ENCODE data around the gene CHST12.

CHST12 gene

DNA sequence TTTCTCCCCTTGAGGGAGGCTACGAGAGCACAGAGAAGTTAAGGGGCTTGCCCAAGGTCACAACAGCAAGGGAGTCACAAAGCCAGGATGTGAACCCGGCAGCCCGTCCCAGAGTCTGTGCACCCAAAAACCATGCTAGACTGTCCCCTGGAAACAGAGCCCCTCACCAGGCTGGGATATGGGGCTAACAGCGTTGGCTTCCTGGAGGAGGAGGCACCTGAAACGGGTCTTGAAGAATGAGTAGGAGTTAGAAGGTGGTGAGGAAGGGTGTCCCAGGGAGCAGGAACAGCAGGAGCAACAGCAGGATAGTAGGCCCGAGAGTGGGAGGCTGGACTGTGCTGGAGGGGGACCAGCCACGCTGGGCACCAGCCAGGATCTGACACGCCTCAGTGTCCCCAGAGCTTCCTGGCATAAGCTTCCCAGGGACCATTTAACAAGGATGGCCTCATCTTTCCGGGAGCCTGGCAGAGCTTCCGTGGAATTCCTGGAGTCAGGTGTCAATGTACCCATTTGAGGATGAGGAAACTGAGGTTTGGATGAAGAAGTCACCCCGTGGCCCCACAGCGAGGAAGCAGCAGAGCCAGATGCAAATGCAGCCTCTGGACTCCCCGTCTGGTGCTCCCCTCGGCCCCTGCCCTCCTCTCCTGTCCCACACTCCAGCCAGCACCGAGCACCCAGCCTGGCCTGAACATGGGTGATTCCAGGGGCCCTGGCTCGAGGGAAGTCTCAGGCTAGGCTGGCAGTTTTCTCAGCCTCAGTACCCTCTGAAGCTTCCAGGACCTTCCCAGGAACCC, 76.1 kb downstream of the CHST12 start:
- no peak for DNase-seq (ENCODE audit: low read depth)

DNA sequence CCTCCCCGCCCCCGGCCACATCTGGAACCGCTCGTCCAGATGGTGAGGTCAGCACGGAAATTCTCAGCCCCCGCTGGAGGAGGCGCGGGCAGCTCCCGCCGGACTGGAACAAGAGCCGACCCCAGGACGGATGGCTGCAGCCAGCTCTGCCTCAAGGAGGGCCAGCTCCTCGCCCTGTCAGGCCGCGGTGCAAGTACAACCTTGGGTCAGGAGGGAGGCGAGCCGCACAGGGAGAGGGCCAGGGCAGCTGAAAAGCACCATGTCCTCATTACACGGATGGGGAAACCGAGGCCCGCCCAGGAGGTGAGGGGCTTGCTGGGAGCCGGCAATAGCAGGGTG, 76.6 kb downstream of the CHST12 start:
- DNase-seq (ENCODE audit: low read depth) = no peak

DNA sequence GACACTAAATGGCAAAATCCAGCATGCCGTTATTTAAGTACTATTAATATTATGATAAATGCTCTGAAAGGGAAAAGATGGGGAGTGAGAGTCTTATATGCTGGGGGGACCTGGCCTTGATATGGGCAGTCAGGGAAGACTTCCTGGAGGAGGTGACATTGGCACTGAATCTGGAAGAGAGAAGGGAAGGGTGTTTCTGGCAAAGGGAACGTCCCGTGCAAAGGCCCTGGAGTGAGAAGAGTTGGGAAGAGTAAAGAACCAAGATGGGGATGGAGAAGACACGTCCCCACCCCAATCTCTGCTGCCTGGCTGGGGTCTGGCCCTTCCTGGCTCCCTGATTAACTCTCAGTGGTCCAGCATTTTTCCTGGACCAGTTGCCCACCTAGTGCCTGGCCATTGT, 77.8 kb downstream of the CHST12 start:
- no peak for DNase-seq (ENCODE audit: low read depth)

DNA sequence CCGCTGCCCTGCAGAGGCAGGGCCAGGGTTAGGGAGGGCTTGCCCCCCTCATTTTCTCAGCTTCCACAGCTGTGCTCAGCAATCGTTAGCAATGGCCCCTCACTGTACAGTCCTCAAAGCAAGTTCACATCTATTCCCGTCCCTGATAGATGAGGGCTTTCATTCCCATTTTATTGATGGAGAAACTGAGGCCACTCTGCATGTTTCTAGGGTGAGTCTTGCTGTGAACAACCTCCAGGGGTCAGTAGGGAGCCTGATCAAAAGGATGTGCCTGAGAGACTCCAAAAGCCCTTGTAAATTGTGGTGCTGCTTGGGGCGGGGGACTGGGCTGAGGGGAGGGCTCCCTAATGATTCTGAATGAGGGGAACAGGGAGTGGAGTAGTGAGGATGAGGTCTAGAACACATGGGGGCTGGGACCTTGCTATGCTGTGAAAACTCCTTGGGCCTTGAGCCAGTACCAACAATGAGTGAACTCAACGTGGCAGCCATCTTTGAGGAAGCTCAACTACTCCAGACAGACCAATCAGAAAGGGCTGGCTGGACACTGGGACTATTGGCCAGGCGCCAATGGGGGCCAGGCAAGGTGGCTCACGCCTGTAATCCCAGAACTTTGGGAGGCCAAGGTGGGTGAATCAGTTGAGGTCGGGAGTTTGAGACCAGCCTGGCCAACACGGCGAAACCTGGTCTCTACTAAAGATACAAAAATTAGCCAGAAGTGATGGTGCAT, 79.5 kb downstream of the CHST12 start:
- no peak for DNase-seq (ENCODE audit: low read depth)

DNA sequence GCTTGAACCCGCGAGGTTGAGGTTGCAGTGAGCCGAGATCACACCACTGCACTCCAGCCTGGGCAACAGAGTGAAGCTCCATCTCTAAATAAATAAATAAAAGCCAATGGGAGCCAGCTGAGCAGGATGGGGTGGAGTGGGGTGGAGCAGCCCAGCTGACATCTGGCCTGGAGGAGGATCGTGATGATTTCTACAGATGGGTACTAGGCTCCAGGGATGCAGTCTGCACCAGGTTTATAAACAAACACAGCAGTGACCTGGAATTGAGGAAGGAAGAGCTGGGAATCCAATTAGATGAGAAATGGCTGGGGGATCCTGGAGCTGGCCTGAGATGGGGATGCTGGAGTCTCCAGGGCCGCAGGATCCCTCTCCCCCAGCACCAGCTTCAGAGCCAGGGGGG, 80.1 kb downstream of the CHST12 start:
- DNase-seq (ENCODE audit: low read depth) = no peak

DNA sequence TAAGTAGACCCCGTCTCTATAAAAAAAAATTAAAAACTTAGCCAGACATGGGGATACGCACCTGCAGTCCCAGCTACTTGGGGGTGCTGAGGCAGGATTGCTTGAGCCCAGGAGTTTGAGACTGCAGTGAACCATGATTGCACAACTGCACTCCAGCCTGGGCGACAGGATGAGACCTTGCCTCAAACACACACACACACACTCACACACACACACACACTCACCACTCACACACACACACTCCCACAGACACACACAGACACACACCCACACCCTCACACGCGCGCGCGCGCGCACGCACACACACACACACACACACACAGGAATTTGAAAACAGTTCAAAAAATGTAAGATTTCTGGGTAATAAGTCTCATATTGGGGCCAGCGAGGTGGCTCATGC, 81.5 kb downstream of the CHST12 start:
- no peak for DNase-seq (ENCODE audit: low read depth)

DNA sequence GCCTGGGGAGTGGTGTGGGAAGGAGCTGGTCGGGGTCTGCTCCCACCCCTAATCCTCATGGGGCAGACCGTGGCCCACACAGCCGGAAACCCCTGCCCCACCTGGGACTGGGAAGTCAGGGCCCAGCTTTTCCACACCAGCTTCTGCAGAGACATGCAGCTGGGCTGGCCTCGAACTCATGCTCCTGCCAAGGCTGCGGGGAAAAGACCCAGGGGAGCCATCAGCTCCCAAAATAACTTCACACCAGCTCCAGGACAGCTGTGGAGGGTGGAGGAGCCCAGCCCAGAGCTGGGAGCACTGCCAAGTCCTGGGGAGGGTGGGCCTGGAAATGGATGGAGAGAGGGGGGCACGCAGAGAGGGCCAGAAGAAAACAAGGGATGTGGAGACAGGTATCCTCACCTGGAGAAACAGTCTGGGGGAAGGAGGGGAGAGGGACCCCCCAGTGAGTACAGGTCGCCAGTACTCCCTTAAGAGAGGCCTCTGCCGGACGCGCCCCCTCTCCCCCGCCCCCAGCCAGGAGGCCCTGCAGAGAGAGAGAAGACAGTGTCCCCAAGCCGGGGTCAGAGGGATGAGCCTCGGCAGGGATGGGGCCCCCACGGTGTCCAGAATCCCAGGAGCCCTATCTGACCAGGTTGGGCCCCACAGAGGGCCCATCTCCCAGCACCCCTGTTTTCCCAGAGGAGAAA, 84.3 kb downstream of the CHST12 start:
- no peak for DNase-seq (ENCODE audit: low read depth)

DNA sequence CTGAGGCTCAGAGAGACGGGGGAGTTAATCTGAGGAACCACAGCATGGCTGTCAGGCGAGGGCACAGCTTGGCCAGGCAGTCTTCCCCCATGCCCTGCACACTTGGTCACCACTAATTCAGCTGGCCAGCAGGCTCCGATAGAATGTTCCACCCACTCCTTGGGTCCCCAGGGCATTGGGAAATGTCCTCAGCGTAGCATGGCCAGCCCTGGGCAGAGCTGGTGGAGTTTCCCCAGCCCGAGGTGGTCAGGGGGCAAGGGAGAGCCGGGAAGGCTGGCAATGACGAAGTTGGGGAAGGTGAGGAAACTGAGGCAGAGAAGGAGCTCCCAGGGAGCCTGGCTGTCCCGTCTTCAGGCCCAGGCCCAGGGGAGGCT, 84.8 kb downstream of the CHST12 start:
- DNase-seq (ENCODE audit: low read depth) = no peak

DNA sequence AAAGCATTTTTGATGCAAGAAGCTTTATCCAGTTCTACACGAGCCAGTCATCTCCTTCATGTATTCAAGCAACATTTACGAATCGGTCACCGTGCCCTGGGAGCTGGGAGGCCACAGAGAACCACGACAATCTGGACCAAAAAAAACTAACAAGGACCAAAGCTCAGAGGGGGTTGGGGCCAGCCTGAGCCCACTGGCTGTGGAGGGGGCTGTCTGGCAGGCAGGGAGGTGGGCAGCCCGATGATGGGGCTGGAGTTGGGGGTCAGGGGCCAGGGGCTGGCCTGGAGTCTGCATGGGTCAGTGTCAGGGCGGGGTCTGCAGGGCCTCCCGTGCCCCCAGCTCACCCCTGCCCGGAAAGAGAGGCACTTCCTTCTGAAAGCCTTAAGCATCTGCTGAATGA, 85.3 kb downstream of the CHST12 start:
- DNase-seq (ENCODE audit: low read depth) = no peak

DNA sequence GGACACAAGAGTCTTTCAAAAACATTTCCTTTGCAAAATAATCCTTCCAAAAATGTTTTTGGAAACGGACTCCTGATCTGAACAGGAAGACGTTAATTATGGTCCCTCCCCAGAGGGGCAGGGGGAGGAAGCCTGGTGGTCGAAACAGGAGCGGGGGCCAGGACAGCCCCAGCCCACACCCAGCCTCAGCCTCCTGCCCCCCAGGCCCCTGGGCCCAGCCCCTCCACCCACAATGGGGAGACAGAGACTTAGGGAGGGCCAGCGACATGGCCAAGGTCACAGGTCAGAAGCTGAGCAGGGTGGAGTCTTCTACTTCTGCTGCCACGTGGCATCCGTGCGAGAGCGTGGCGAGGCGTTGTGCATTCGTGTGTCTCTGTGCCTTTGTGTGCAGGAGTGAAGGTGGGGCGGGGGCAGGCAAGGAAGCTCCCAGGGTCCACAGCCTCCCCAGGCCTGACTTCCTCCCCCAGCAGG, 86.8 kb downstream of the CHST12 start:
- DNase-seq (ENCODE audit: low read depth) = no peak

DNA sequence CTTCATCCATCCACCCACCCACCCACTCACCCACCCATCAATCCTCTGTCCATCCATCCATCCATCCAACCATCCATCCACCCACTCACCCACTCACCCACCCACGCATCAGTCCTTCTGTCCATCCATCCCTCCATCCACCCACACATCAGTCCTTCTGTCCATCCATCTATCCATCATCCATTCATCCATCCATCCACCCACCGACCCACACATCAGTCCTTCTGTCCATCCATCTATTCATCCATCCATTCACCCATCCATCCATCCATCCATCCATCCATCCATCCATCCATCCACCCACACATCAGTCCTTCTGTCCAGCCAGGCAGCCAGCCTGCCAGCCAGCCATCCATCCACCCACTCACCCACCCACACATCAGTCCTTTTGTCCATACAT, 88.6 kb downstream of the CHST12 start:
- DNase-seq (ENCODE audit: low read depth) = no peak

DNA sequence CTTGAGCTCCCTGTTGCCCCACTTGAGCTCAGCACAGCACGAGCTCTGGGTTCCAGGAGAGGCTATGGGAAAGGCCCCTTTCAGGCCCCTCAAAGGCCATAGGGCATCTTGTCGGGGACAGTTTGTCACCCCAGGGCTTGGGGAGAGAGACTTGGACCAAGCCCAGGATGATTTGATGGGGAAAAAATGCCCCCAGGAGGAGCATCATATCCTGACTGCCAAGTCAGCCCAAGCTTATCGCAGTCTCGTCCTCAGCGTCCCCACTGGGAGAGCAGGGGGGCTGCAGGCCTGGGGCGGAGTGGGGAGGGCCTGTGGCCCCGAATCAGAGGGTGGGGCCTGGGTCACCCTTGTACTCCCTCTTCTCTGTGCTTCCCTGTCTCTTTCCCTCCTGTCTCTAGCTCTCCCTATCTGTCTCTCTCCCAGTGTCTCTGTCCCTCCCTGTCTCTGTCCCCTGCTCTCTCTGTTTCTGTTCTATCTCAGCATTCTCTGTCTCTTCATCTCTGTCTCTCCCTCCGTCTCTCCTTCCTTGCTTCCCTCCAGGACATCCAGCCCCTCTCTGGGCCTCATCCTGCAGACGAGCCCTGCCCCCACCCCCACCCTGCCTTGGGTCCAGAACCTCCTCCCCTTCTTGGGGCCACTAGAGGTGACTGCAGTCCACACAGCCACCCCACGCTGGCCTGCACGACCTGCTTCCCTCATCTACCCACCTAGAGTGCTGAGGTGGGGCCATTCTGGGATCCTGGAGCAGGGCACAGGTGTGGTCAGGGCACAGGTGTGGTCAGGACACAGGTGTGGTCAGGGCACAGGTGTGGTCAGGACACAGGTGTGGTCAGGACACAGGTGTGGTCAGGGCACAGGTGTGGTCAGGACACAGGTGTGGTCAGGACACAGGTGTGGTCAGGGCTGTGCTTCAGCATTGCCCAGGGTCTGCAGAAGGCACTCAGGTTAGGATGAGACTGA, 90.1 kb downstream of the CHST12 start:
- no peak for DNase-seq (ENCODE audit: low read depth)

DNA sequence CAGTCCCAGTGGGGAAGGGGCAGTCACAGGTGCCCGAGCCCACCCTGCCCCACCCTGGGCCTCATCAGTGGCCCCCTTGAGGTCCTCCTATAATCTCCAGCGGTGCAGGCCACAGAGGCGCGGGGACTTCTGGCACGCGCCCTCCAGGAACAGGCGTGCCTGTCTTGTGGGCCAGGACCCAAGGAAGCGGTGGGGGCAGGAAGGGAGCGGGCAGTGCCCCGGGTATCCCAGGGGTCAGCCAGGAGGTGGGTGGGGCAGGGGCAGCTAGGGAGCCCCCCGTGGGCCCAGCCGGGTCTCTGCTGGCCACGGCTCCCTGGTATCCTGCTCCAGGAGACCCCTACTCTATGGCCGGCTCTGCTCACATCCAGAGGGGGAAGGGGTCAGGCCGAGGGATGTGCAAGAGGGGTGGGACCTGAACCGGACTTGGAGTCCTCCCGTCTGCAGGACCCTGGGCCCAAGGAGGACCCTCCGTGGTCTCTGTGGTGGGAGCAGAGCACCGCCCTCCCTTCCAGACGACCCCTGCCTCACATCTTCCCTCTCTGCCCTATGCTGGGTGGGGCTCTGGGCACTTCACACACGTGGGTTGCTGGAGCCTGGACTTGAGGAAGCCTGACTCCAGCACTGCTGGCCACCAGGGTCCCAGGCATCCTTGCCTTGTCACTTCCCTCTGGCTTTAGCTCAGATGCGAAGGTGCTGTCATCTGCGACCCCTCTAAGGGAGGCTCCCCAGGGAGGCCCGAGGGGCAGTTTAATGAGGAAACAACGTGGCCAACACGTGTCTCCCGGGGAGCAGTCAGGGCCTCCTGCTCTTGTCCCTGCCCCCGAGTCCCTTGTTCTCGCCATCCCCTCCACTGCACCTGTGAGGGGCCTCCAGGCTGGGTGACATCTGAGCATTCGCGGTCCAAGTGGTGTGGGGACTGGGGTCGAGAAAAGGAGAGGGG, 91.0 kb downstream of the CHST12 start:
- DNase-seq (ENCODE audit: low read depth) = no peak

DNA sequence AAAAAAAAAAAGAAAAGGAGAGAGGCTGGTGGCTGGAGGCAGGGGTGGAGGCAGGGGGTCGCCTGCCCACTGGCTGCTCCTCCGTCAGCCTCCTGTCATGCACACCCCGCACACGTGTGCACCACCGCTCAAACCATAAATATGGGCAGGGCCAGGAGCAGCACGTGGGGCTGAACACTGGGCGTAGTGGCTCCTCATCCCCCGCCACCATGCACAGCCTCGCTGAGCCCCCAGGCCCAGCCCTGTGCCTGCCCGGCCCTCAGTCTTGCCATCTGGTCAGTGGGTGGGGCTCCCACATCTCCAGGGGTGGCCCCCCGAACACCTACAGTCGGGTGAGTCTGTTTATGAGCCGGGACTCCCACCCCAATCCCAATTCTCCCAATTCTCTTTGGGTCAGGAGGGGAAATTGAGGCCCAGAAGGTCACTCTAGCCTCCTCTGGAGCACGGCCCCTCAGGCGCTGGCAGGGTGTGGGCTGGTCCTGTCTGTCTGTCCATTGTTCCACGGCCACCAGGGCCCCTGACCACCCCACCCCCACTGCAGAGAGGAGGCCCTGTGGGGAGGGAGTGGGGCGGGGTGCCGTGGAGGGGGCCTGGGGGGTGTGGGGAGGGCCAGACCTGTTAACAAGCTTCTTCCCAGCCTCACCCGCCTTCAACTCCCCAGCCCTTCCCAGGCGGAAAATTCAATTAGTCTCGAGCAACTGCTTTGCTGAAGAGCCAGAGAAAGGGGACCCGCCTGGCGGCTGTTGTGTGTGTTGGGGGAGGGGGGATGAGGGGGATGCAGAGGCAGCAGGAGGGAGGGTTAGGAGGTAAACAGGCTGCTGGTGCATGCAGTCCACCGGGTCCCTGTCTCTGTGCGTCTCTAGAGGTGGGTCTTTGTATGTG, 92.2 kb downstream of the CHST12 start:
- no peak for DNase-seq (ENCODE audit: low read depth)

DNA sequence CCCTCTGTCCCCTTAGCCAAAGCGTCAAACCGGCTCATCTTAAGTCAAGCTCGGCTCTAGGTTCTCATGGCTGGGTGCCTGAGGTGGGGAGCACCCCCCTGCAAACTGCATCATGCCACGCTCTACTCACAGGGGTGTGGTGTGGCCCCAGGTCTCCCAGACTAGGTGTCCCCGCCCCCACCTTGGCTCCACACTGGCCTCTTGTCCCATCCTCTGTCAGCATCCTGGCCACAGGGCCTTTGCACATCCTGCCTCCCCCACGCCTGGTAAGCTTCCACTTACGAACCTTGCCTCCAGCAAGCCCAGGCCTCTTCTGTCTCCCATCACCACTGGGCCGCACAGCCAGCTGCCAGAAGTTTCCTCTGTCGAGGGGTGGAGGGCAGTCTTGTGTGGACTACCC, 93.0 kb downstream of the CHST12 start:
- DNase-seq (ENCODE audit: low read depth) = no peak

DNA sequence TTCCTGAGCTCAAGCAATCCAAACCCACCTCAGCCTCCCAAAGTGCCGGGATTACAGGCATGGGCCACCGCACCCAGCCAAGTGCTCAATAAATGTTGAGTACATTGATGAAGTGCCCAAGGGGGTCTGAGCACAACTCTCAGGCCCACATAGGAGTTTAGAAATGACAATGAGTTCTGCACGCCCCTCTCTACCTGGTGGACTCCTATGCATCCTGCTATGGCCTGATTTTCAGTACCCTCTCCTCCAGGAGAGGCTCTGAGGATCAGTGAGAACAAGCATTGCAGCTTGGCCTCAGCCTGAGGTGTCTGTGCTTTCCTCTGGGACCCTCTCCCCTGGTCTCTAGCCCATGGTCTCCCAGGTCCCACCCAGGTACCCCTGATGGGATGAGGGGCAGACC, 93.7 kb downstream of the CHST12 start:
- DNase-seq (ENCODE audit: low read depth) = no peak

DNA sequence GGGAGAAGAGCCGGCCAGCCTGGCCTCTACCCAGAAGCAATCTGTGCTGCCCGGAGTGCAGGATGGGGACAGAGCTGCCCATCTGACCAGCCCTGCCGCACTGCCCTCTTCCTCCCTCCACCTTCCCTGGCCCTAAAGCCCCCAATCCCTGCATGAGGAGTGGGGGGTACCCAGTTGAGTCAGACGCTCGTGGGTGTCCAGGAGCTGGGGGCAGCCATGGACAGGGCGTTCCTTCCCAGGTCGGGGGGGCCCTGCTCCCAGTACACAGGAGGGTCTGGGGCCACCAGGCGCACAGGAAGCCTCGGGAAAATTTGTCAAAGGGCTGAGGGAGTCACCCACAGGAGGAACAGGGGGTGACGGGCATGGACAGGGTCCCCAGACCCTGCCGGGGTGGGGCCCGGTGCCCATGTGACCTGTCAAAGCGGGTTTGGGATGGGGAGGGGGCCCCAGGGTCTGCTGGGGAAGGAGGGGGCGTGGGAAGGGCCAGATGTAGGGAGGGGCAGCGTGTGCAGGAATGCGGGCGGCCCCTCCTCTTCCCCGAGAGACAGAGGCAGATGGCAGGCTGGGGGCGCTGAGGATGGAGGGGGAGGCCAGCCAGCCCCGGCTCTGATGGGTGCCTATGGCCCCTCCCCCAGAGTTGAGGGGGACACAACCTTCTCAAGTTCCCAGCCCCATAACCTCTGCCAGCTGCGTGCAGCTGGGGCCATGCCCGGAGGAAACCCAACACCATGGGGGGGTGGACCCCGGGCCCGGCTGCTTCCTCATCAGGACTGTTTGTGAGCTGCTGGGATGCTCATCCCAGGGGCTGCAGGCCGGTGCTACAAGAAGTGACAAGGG, 94.3 kb downstream of the CHST12 start:
- DNase-seq (ENCODE audit: low read depth) = no peak

Data from activated T-cell treated with anti-CD3 and anti-CD28 coated beads for 24 hours (primary cell).